GM23338 (cell line): ENCODE data around the gene PRR14. TPM values are rescaled to one million over a fixed set of nuclear protein-coding genes. Genes with fewer than 3 reads are reported as not detected.
"Not testable (repeated sequence)": the region's sequence is repeated elsewhere in the genome, so short reads cannot be mapped to it uniquely, and the experiment has no call there.

Experiments used
- ATAC-seq: fragments of 200-7000 bp; cut with Tn5 transposase; 3 replicates; pipeline ENCODE4 v1.9.1; 2020
- DNase-seq: peaks from one replicate; pipeline ENCODE4 v3.0.0-alpha.2; 2015; ENCODE audit warnings: low spot score
- H2AFZ ChIP-seq: fragments of 200-600 bp; sonication (generic); 2 replicates; pipeline ENCODE4 v1.8.0; 2016; ENCODE audit warnings: antibody characterized with exemption, mild to moderate bottlenecking, moderate library complexity
- H3F3A ChIP-seq: fragments of 200-600 bp; sonication (generic); replicated peaks from 2 replicates; pipeline ENCODE4 v1.8.0; 2017; ENCODE audit warnings: antibody characterized with exemption, mixed run types, low read depth
- H3K27ac ChIP-seq: fragments of 200-600 bp; sonication (generic); 2 replicates; pipeline ENCODE4 v1.6.1; 2016; ENCODE audit warnings: low read depth
- H3K27me3 ChIP-seq: fragments of 200-600 bp; sonication (generic); 2 replicates; pipeline ENCODE4 v1.8.0; 2016; ENCODE audit warnings: mild to moderate bottlenecking, mixed run types, moderate library complexity; ENCODE audit not compliant: insufficient read depth
- H3K36me3 ChIP-seq: fragments of 200-600 bp; sonication (generic); 2 replicates; pipeline ENCODE4 v1.8.0; 2016; ENCODE audit warnings: mild to moderate bottlenecking; ENCODE audit not compliant: insufficient read depth
- H3K4me1 ChIP-seq: fragments of 200-600 bp; sonication (generic); 2 replicates; pipeline ENCODE4 v1.8.0; 2016; ENCODE audit warnings: mild to moderate bottlenecking, moderate library complexity; ENCODE audit not compliant: insufficient read depth
- H3K4me2 ChIP-seq: fragments of 200-600 bp; sonication (generic); 2 replicates; pipeline ENCODE4 v1.7.1; 2017; ENCODE audit warnings: mixed run types
- H3K4me3 ChIP-seq: fragments of 200-600 bp; sonication (generic); 2 replicates; pipeline ENCODE4 v1.6.1; 2016; ENCODE audit warnings: mixed run types
- H3K79me2 ChIP-seq: fragments of 200-600 bp; sonication (generic); replicated peaks from 2 replicates; pipeline ENCODE4 v1.8.0; 2017; ENCODE audit warnings: mild to moderate bottlenecking; ENCODE audit not compliant: insufficient read depth
- H3K9me2 ChIP-seq: fragments of 200-600 bp; sonication (generic); 2 replicates; pipeline ENCODE4 v1.8.0; 2017; ENCODE audit not compliant: insufficient read depth
- H4K20me1 ChIP-seq: fragments of 200-600 bp; sonication (generic); replicated peaks from 2 replicates; pipeline ENCODE4 v1.8.0; 2017; ENCODE audit warnings: mild to moderate bottlenecking; ENCODE audit not compliant: insufficient read depth
- H3K27ac Mint-ChIP-seq: 2 replicates; pipeline ENCODE4 v1.8.0; 2020; ENCODE audit warnings: inconsistent platforms, mild to moderate bottlenecking, moderate library complexity, mixed read lengths
- H3K27me3 Mint-ChIP-seq: 3 replicates; pipeline ENCODE4 v1.8.0; 2022; ENCODE audit warnings: low read depth, mild to moderate bottlenecking, moderate library complexity, mixed read lengths, inconsistent platforms; ENCODE audit not compliant: insufficient read depth, poor library complexity
- H3K36me3 Mint-ChIP-seq: 3 replicates; pipeline ENCODE4 v1.8.0; 2021; ENCODE audit warnings: low read depth, mild to moderate bottlenecking, inconsistent platforms, moderate library complexity, mixed read lengths
- H3K4me1 Mint-ChIP-seq: 3 replicates; pipeline ENCODE4 v1.8.0; 2020; ENCODE audit warnings: mild to moderate bottlenecking, inconsistent platforms, mixed read lengths
- H3K4me3 Mint-ChIP-seq: 3 replicates; pipeline ENCODE4 v1.8.0; 2021; ENCODE audit warnings: moderate library complexity, mild to moderate bottlenecking, inconsistent platforms, mixed read lengths
- H3K9me3 Mint-ChIP-seq: 3 replicates; pipeline ENCODE4 v1.8.0; 2020; ENCODE audit warnings: moderate library complexity, mild to moderate bottlenecking, inconsistent platforms, mixed read lengths
- CREB1 ChIP-seq: fragments of 250-450 bp; sonication (Bioruptor Pico); IDR thresholded peaks from 2 replicates; pipeline ENCODE4 v1.5.0; 2020; ENCODE audit warnings: low read depth, mild to moderate bottlenecking, moderate library complexity
- ETS1 ChIP-seq: IDR thresholded peaks from 2 replicates; pipeline ENCODE4 v1.6.1; 2016; ENCODE audit warnings: antibody characterized with exemption
- EZH2 ChIP-seq: fragments of 200-600 bp; sonication (generic); IDR thresholded peaks from one replicate; pipeline ENCODE4 v1.8.0; 2017; ENCODE audit warnings: antibody characterized with exemption, mild to moderate bottlenecking, low read depth; ENCODE audit not compliant: unreplicated experiment
- EZH2phosphoT487 ChIP-seq: fragments of 200-600 bp; sonication (generic); IDR thresholded peaks from one replicate; pipeline ENCODE4 v1.8.1; 2018; ENCODE audit warnings: antibody characterized with exemption; ENCODE audit not compliant: unreplicated experiment
- JUNB ChIP-seq: IDR thresholded peaks from one replicate; pipeline ENCODE4 v1.6.1; 2016; ENCODE audit warnings: antibody characterized with exemption; ENCODE audit not compliant: unreplicated experiment
- NANOG ChIP-seq: IDR thresholded peaks from 2 replicates; pipeline ENCODE4 v1.6.1; 2016; ENCODE audit warnings: antibody characterized with exemption, borderline replicate concordance
- POLR2AphosphoS5 ChIP-seq: IDR thresholded peaks from 2 replicates; pipeline ENCODE4 v1.6.1; 2016; ENCODE audit warnings: antibody characterized with exemption, low read depth
- REST ChIP-seq: IDR thresholded peaks from one replicate; pipeline ENCODE4 v1.6.1; 2018; ENCODE audit warnings: antibody characterized with exemption; ENCODE audit not compliant: unreplicated experiment
- ZNF114 ChIP-seq: fragments of 250-450 bp; sonication (Bioruptor Pico); IDR thresholded peaks from 2 replicates; pipeline ENCODE4 v1.5.0; 2020; ENCODE audit warnings: mild to moderate bottlenecking, moderate library complexity
- ZNF331 ChIP-seq: fragments of 250-450 bp; sonication (Bioruptor Pico); IDR thresholded peaks from 2 replicates; pipeline ENCODE4 v1.5.0; 2020; ENCODE audit warnings: low read depth, mild to moderate bottlenecking, moderate library complexity
- ZNF462 ChIP-seq: fragments of 250-450 bp; sonication (Bioruptor Pico); IDR thresholded peaks from 2 replicates; pipeline ENCODE4 v1.5.0; 2020; ENCODE audit warnings: mild to moderate bottlenecking, moderate library complexity
- polyA plus RNA-seq: library from polyadenylated mRNA; unstranded; fragments of >200 nt; fragmentation: Nextera tagmentation; extraction: Ambion mirVana; gene quantifications from 2 replicates; pipeline ENCODE4 v1.2.1, GENCODE V29; 2016
- total RNA-seq: library from RNA; depleted of rRNA; stranded (reverse); fragments of >200 nt; shearing (Covaris generic); gene quantifications from 2 replicates; pipeline ENCODE4 v1.2.3, GENCODE V29; 2014

The PRR14 gene
- total and polyA plus RNA-seq, 2 experiments from 2014 or later, result 4.6 to 12.7 TPM

- not testable (repeated sequence) for ATAC-seq, H2AFZ ChIP-seq, H3K9me3 Mint-ChIP-seq, H3K27ac ChIP-seq, H3K27ac Mint-ChIP-seq, H3K79me2 ChIP-seq, H3K4me1 ChIP-seq, H3K4me3 Mint-ChIP-seq, H3K4me3 ChIP-seq, H3K4me1 Mint-ChIP-seq, H3F3A ChIP-seq, H4K20me1 ChIP-seq, H3K27me3 ChIP-seq, H3K36me3 ChIP-seq, H3K9me2 ChIP-seq, H3K4me2 ChIP-seq, DNase-seq, H3K36me3 Mint-ChIP-seq
- H3K27me3 Mint-ChIP-seq, result peaks cover 16% of the 10 kb centered on the region
Measured at GRCh38 chr16:30632454-30632853, 18.3 kb upstream of the PRR14 start.

GRCh38 chr16:30633526-30633925 lies 17.2 kb upstream of the PRR14 start:
- peak overlapping the region; percentile 60 for H2AFZ ChIP-seq
- peak overlapping the region; percentile 85 for H3K27ac ChIP-seq
- H3K27ac Mint-ChIP-seq, result peak overlapping the region; percentile 98
- TF ChIP-seq ZNF331 (CRISPR knock-in tag) (no peak), CREB1 (CRISPR knock-in tag) (no peak), EZH2phosphoT487 (no peak), ZNF114 (no peak), REST (no peak), EZH2 (no peak), JUNB (no peak), NANOG (no peak), POLR2AphosphoS5 (no peak), ETS1 (no peak), ZNF462 (no peak)

More at GRCh38 chr16:30633526-30633925, 17.2 kb upstream of the PRR14 start:
- H3K36me3 ChIP-seq, result no peaks in the 10 kb centered on the region
- H4K20me1 ChIP-seq, result no peaks in the 10 kb centered on the region
- peaks cover 16% of the 10 kb centered on the region for H3K27me3 Mint-ChIP-seq
- H3K4me1 Mint-ChIP-seq, result no peaks in the 10 kb centered on the region; the same call in 2 of the 3 replicates
- peak overlapping the region; percentile 53; the same call in 1 of the 2 replicates for H3K4me2 ChIP-seq
- H3K4me1 ChIP-seq, result no peaks in the 10 kb centered on the region
- H3K9me2 ChIP-seq, result no peaks in the 10 kb centered on the region
- H3K36me3 Mint-ChIP-seq, result no peaks in the 10 kb centered on the region
- H3K79me2 ChIP-seq, result no peaks in the 10 kb centered on the region
- peak overlapping the region; percentile 89 for H3K4me3 Mint-ChIP-seq
- no peaks in the 10 kb centered on the region for H3K27me3 ChIP-seq
- H3K9me3 Mint-ChIP-seq, result no peaks in the 10 kb centered on the region
- DNase-seq (no peak), ATAC-seq (no peak)
- no peaks in the 10 kb centered on the region for H3F3A ChIP-seq
- peak overlapping the region; percentile 68 for H3K4me3 ChIP-seq
